Naive thymus-derived CD8-positive, alpha-beta T cell (primary cell): ENCODE measurements around the gene YPEL2. TPM values are rescaled to one million over a fixed set of nuclear protein-coding genes. Genes with fewer than 3 reads are reported as not detected.

ENCODE experiments used
- ATAC-seq, 2 donors: fragments of 150-1000 bp; cut with Tn5 transposase in 1 of 2; sonication (Bioruptor Pico), chemical (Tn5 transposase) in 1 of 2; 1 replicate in 1 of 2; 2 replicates in 1 of 2; pipeline ENCODE4 v1.10.0; 2021; ENCODE audit warnings: mild to moderate bottlenecking in 2 of 2, moderate library complexity in 2 of 2
- POLR2A ChIA-PET: fragments of 350-600 bp; sonication (Branson Sonifier 250); formaldehyde crosslinking; loops from one replicate; lab custom pipeline; 2021; ENCODE audit warnings: antibody characterized with exemption; lab: Charles Lee
- DNase-seq, 10 donors: peaks; one replicate each; pipeline versions ENCODE4 v3.0.0 to v3.0.0-alpha.2; 2020 to 2022
- H3K27ac Mint-ChIP-seq, 10 donors: one replicate each; pipeline ENCODE4 v1.8.0; 2020 to 2022; ENCODE audit warnings: mild to moderate bottlenecking in 10 of 10, mixed read lengths in 10 of 10, moderate library complexity in 4 of 10, inconsistent platforms in 1 of 10
- H3K27me3 Mint-ChIP-seq, 5 donors: one replicate each; pipeline ENCODE4 v1.8.0; 2021 to 2022; ENCODE audit warnings: mixed read lengths in 5 of 5
- H3K36me3 Mint-ChIP-seq, 3 donors: one replicate each; pipeline ENCODE4 v1.8.0; 2020 to 2022; ENCODE audit warnings: mixed read lengths in 3 of 3, mild to moderate bottlenecking in 2 of 3, inconsistent platforms in 1 of 3
- H3K4me1 Mint-ChIP-seq, 4 donors: one replicate each; pipeline ENCODE4 v1.8.0; 2021 to 2022; ENCODE audit warnings: mixed read lengths in 4 of 4
- H3K4me3 Mint-ChIP-seq, 10 donors: one replicate each; pipeline ENCODE4 v1.8.0; 2020 to 2022; ENCODE audit warnings: mild to moderate bottlenecking in 10 of 10, mixed read lengths in 10 of 10, moderate library complexity in 6 of 10, inconsistent platforms in 1 of 10
- H3K9me3 Mint-ChIP-seq, 9 donors: one replicate each; pipeline ENCODE4 v1.8.0; 2020 to 2022; ENCODE audit warnings: mixed read lengths in 9 of 9, mild to moderate bottlenecking in 3 of 9, inconsistent platforms in 1 of 9, moderate library complexity in 1 of 9
- polyA plus RNA-seq, 3 donors: library from polyadenylated mRNA; unstranded; fragments of 300-500 nt; fragmentation: Illumina TruSeq; gene quantifications; one replicate each; pipeline ENCODE4 v1.2.3, GENCODE V29; 2021
- total RNA-seq, 8 experiments: library from RNA in 2 of 8; stranded (reverse) in 2 of 8; gene quantifications; one replicate each; pipeline ENCODE4 v1.2.3 and lab custom pipeline; 2021 to 2026

YPEL2 gene
- total and polyA plus RNA-seq, 5 experiments from 2014 or later = 22.0 to 75.0 (median 28.7) TPM

- DNase-seq = no peak
- H3K9me3 Mint-ChIP-seq = peaks cover 0 to 18% (median 3%) of the 10 kb centered on the region in 9 donors
- H3K27ac Mint-ChIP-seq = peak overlapping the region in 1 of 10 donors; percentile 33
- peaks cover 0 to 10% (median 2%) of the 10 kb centered on the region in 3 donors for H3K36me3 Mint-ChIP-seq
- H3K27me3 Mint-ChIP-seq = peaks cover 0 to 3% (median 0%) of the 10 kb centered on the region in 5 donors
- peaks cover 0 to 13% (median 10%) of the 10 kb centered on the region in 4 donors for H3K4me1 Mint-ChIP-seq
- no peak overlapping the region for H3K4me3 Mint-ChIP-seq
- POLR2A ChIA-PET = interaction anchor here (0.5 to 0.6 kb wide), 2 partner anchors 10 to 15 kb away, joined by 5 to 6 read pairs; no protein-coding TSS in a partner anchor
- no peak for ATAC-seq
Observed at GRCh38 chr17:59428916-59429485, 97.5 kb downstream of the YPEL2 start.

GRCh38 chr17:59431601-59432000, 100.1 kb downstream of the YPEL2 start:
- Mint-ChIP-seq H3K9me3 (peaks cover 0 to 18% (median 3%) of the 10 kb centered on the region in 9 donors), H3K36me3 (peaks cover 0 to 10% (median 2%) of the 10 kb centered on the region in 3 donors), H3K27me3 (peaks cover 0 to 3% (median 0%) of the 10 kb centered on the region in 5 donors), H3K4me3 (no peak overlapping the region), H3K4me1 (peaks cover 0 to 23% (median 10%) of the 10 kb centered on the region in 4 donors), H3K27ac (peak overlapping the region in 4 of 10 donors; percentile 0 to 14 (median 2))
- no peak for ATAC-seq
- POLR2A ChIA-PET = interaction anchor here (0.6 to 1.4 kb wide), 3 partner anchors 10 to 103 kb away, joined by 3 read pairs; no protein-coding TSS in a partner anchor
- DNase-seq = no peak

- H3K27me3 Mint-ChIP-seq = peaks cover 0 to 3% (median 0%) of the 10 kb centered on the region in 5 donors
- H3K9me3 Mint-ChIP-seq = peaks cover 0 to 18% (median 3%) of the 10 kb centered on the region in 9 donors
- peaks cover 0 to 10% (median 2%) of the 10 kb centered on the region in 3 donors for H3K36me3 Mint-ChIP-seq
- peaks cover under 1 to 19% (median 4%) of the 10 kb centered on the region in 4 donors for H3K4me1 Mint-ChIP-seq
- no peak overlapping the region for H3K4me3 Mint-ChIP-seq
- no peak for ATAC-seq
- H3K27ac Mint-ChIP-seq = no peak overlapping the region
- no peak for DNase-seq
- POLR2A ChIA-PET = interaction anchor here (1.4 kb wide), 1 partner anchor 103 kb away, joined by 3 read pairs; no protein-coding TSS in a partner anchor
Observed at GRCh38 chr17:59432657-59433056, 101.2 kb downstream of the YPEL2 start.

GRCh38 chr17:59433586-59433985, 102.1 kb downstream of the YPEL2 start:
- DNase-seq = no peak
- Mint-ChIP-seq H3K9me3 (peaks cover 0 to 18% (median 3%) of the 10 kb centered on the region in 9 donors), H3K4me1 (peaks cover 2 to 24% (median 6%) of the 10 kb centered on the region in 4 donors), H3K4me3 (no peak overlapping the region), H3K36me3 (peaks cover 0 to 10% (median 2%) of the 10 kb centered on the region in 3 donors), H3K27ac (peak overlapping the region in 1 of 10 donors; percentile 38), H3K27me3 (peaks cover 0 to 3% (median 0%) of the 10 kb centered on the region in 5 donors)
- POLR2A ChIA-PET = interaction anchor here (0.5 kb wide), 1 partner anchor 217 kb away, joined by 7 read pairs; no protein-coding TSS in a partner anchor
- ATAC-seq = no peak

- no peak for ATAC-seq
- peaks cover 0 to 10% (median 2%) of the 10 kb centered on the region in 3 donors for H3K36me3 Mint-ChIP-seq
- H3K9me3 Mint-ChIP-seq = peaks cover 0 to 18% (median 3%) of the 10 kb centered on the region in 9 donors
- no peak overlapping the region for H3K4me3 Mint-ChIP-seq
- peak overlapping the region in 3 of 10 donors; percentile 34 to 71 (median 38) for H3K27ac Mint-ChIP-seq
- POLR2A ChIA-PET = no interaction called here
- no peak for DNase-seq
- peaks cover 2 to 28% (median 6%) of the 10 kb centered on the region in 4 donors for H3K4me1 Mint-ChIP-seq
- H3K27me3 Mint-ChIP-seq = peaks cover 0 to 3% (median 0%) of the 10 kb centered on the region in 5 donors
Observed at GRCh38 chr17:59434429-59434828, 103.0 kb downstream of the YPEL2 start.

- H3K27ac Mint-ChIP-seq = peak overlapping the region in 1 of 10 donors; percentile 41
Observed at GRCh38 chr17:59435238-59435637, 103.8 kb downstream of the YPEL2 start.

GRCh38 chr17:59436900-59437299, 105.4 kb downstream of the YPEL2 start:
- Mint-ChIP-seq H3K4me3 (no peak overlapping the region), H3K4me1 (peaks cover 5 to 47% (median 21%) of the 10 kb centered on the region in 4 donors), H3K9me3 (peaks cover 0 to 13% (median 3%) of the 10 kb centered on the region in 9 donors), H3K27me3 (peaks cover 0 to 1% (median 0%) of the 10 kb centered on the region in 5 donors), H3K27ac (no peak overlapping the region), H3K36me3 (peaks cover 0 to 7% (median 1%) of the 10 kb centered on the region in 3 donors)
- no peak for ATAC-seq
- no peak for DNase-seq
- POLR2A ChIA-PET = no interaction called here

More at GRCh38 chr17:59435238-59435637, 103.8 kb downstream of the YPEL2 start:
- no peak for ATAC-seq
- Mint-ChIP-seq H3K4me3 (no peak overlapping the region), H3K4me1 (peaks cover 2 to 36% (median 11%) of the 10 kb centered on the region in 4 donors), H3K9me3 (peaks cover 0 to 18% (median 3%) of the 10 kb centered on the region in 9 donors), H3K27me3 (peaks cover 0 to 3% (median 0%) of the 10 kb centered on the region in 5 donors), H3K36me3 (peaks cover 0 to 10% (median 2%) of the 10 kb centered on the region in 3 donors)
- no peak for DNase-seq
- POLR2A ChIA-PET = interaction anchor here (0.9 kb wide), 1 partner anchor 107 kb away, joined by 6 read pairs; no protein-coding TSS in a partner anchor

- H3K9me3 Mint-ChIP-seq = peaks cover 0 to 4% (median 0%) of the 10 kb centered on the region in 9 donors
- H3K4me1 Mint-ChIP-seq = peaks cover 5 to 46% (median 21%) of the 10 kb centered on the region in 4 donors
- peak overlapping the region in 1 of 10 donors; percentile 1 for H3K4me3 Mint-ChIP-seq
- ATAC-seq = no peak
- H3K27me3 Mint-ChIP-seq = no peaks in the 10 kb centered on the region
- peak overlapping the region in 2 of 10 donors; percentile 3 to 18 for H3K27ac Mint-ChIP-seq
- POLR2A ChIA-PET = interaction anchor here (5.2 kb wide), 1 partner anchor 109 kb away, joined by 25 read pairs; no protein-coding TSS in a partner anchor
- peaks cover 0 to 1% (median 0%) of the 10 kb centered on the region in 3 donors for H3K36me3 Mint-ChIP-seq
- no peak for DNase-seq
Observed at GRCh38 chr17:59437791-59438281, 106.4 kb downstream of the YPEL2 start.

GRCh38 chr17:59439262-59439661, 107.8 kb downstream of the YPEL2 start:
- no peak overlapping the region for H3K4me3 Mint-ChIP-seq
- H3K4me1 Mint-ChIP-seq = peaks cover 5 to 45% (median 21%) of the 10 kb centered on the region in 4 donors
- H3K27ac Mint-ChIP-seq = peak overlapping the region in 2 of 10 donors; percentile 35 to 66
- ATAC-seq (no peak), DNase-seq (no peak)
- no peaks in the 10 kb centered on the region for H3K36me3 Mint-ChIP-seq
- H3K9me3 Mint-ChIP-seq = no peaks in the 10 kb centered on the region
- POLR2A ChIA-PET = interaction anchor here (0.7 to 5.2 kb wide), 7 partner anchors 10 to 128 kb away, joined by 4 to 25 read pairs (median 4); partner anchors contain the start of gene YPEL2
- no peaks in the 10 kb centered on the region for H3K27me3 Mint-ChIP-seq

GRCh38 chr17:59439741-59440211, 108.3 kb downstream of the YPEL2 start:
- H3K4me1 Mint-ChIP-seq = peaks cover 6 to 47% (median 21%) of the 10 kb centered on the region in 4 donors
- POLR2A ChIA-PET = interaction anchor here (0.7 to 5.2 kb wide), 8 partner anchors 10 to 129 kb away, joined by 4 to 25 read pairs (median 5); partner anchors contain the start of gene YPEL2
- no peaks in the 10 kb centered on the region for H3K27me3 Mint-ChIP-seq
- no peak overlapping the region for H3K4me3 Mint-ChIP-seq
- DNase-seq = no peak
- H3K36me3 Mint-ChIP-seq = no peaks in the 10 kb centered on the region
- no peak for ATAC-seq
- peak overlapping the region in 2 of 10 donors; percentile 22 to 70 for H3K27ac Mint-ChIP-seq
- H3K9me3 Mint-ChIP-seq = no peaks in the 10 kb centered on the region

- Mint-ChIP-seq H3K9me3 (no peaks in the 10 kb centered on the region), H3K4me3 (peak overlapping the region in 5 of 10 donors; percentile 0 to 46 (median 17)), H3K27ac (peak overlapping the region in 5 of 10 donors; percentile 6 to 70 (median 54)), H3K27me3 (no peaks in the 10 kb centered on the region), H3K4me1 (peaks cover 6 to 43% (median 21%) of the 10 kb centered on the region in 4 donors), H3K36me3 (no peaks in the 10 kb centered on the region)
- POLR2A ChIA-PET = interaction anchor here (0.6 to 5.2 kb wide), 8 partner anchors 9 to 130 kb away, joined by 3 to 25 read pairs (median 8); partner anchors contain the start of gene YPEL2
- DNase-seq = peak; percentile 68 to 94 (median 82)
- ATAC-seq = peak; percentile 99
Observed at GRCh38 chr17:59440757-59441463, 109.5 kb downstream of the YPEL2 start.
